ENCODE measurements around the gene HIBADH. TPM values are rescaled to one million over a fixed set of nuclear protein-coding genes. Genes with fewer than 3 reads are reported as not detected.

HIBADH gene
- total RNA-seq, 1 experiment from 2014 or later: 33.7 TPM

GRCh38 chr7:27631391-27631790, 31.3 kb downstream of the HIBADH start:
- Histone ChIP-seq H3K36me3 (ENCODE audit: control insufficient read depth, insufficient read depth, low read length) (no peaks in the 10 kb centered on the region; the same call in 1 of the 2 replicates), H3K4me1 (no peaks in the 10 kb centered on the region), H3K9me3 (no peaks in the 10 kb centered on the region), H3K27me3 (replicated peaks; ENCODE audit: control insufficient read depth, insufficient read depth, low read length) (no peaks in the 10 kb centered on the region), H3K4me3 (ENCODE audit: low read depth, low read length) (no peak overlapping the region)
- TF ChIP-seq CTCF (IDR thresholded peaks at IDR 0.05; ENCODE audit: insufficient read depth in 1 of 2, low read depth in 1 of 2, low read length in 1 of 2, severe bottlenecking in 1 of 2, unreplicated experiment in 1 of 2): no peak
- H3K4me1 Mint-ChIP-seq (ENCODE audit: low read depth, unreplicated experiment): no peaks in the 10 kb centered on the region
- no peaks in the 10 kb centered on the region for H3K36me3 Mint-ChIP-seq (ENCODE audit: insufficient read depth, unreplicated experiment)
- no peak for DNase-seq
- CTCF ChIA-PET: no interaction called here
- H3K27ac Mint-ChIP-seq (ENCODE audit: unreplicated experiment): no peak overlapping the region
- BruUV-seq (replicated peaks): no TSS peak
- no peak overlapping the region for H3K4me3 Mint-ChIP-seq (ENCODE audit: unreplicated experiment)
- intact Hi-C loops (cut with micrococcal nuclease; ENCODE audit: unreplicated experiment): no loop called here
- POLR2A ChIA-PET: no interaction called here
- no peaks in the 10 kb centered on the region for H3K9me3 Mint-ChIP-seq (ENCODE audit: unreplicated experiment)
- no peaks in the 10 kb centered on the region for H3K27me3 Mint-ChIP-seq (ENCODE audit: insufficient read depth, unreplicated experiment)

GRCh38 chr7:27627146-27627545, 35.5 kb downstream of the HIBADH start:
- Histone ChIP-seq H3K36me3 (ENCODE audit: control insufficient read depth, insufficient read depth, low read length) (no peaks in the 10 kb centered on the region), H3K4me3 (ENCODE audit: low read depth, low read length) (no peak overlapping the region), H3K9me3 (no peaks in the 10 kb centered on the region), H3K4me1 (no peaks in the 10 kb centered on the region), H3K27me3 (replicated peaks; ENCODE audit: control insufficient read depth, insufficient read depth, low read length) (no peaks in the 10 kb centered on the region)
- CTCF ChIA-PET: no interaction called here
- Mint-ChIP-seq H3K27me3 (ENCODE audit: insufficient read depth, unreplicated experiment) (no peaks in the 10 kb centered on the region), H3K9me3 (ENCODE audit: unreplicated experiment) (no peaks in the 10 kb centered on the region), H3K36me3 (ENCODE audit: insufficient read depth, unreplicated experiment) (no peaks in the 10 kb centered on the region), H3K4me3 (ENCODE audit: unreplicated experiment) (no peak overlapping the region), H3K4me1 (ENCODE audit: low read depth, unreplicated experiment) (no peaks in the 10 kb centered on the region), H3K27ac (ENCODE audit: unreplicated experiment) (no peak overlapping the region)
- no peak for TF ChIP-seq CTCF (IDR thresholded peaks at IDR 0.05; ENCODE audit: insufficient read depth in 1 of 2, low read depth in 1 of 2, low read length in 1 of 2, severe bottlenecking in 1 of 2, unreplicated experiment in 1 of 2)
- POLR2A ChIA-PET: no interaction called here
- intact Hi-C loops (cut with micrococcal nuclease; ENCODE audit: unreplicated experiment): no loop called here
- DNase-seq: no peak
- BruUV-seq (replicated peaks): no TSS peak

- CTCF ChIA-PET: no interaction called here
- no peaks in the 10 kb centered on the region for H3K4me1 ChIP-seq
- no peak for TF ChIP-seq CTCF (IDR thresholded peaks at IDR 0.05; ENCODE audit: insufficient read depth in 1 of 2, low read depth in 1 of 2, low read length in 1 of 2, severe bottlenecking in 1 of 2, unreplicated experiment in 1 of 2)
- Mint-ChIP-seq H3K27ac (ENCODE audit: unreplicated experiment) (no peak overlapping the region), H3K27me3 (ENCODE audit: insufficient read depth, unreplicated experiment) (no peaks in the 10 kb centered on the region), H3K36me3 (ENCODE audit: insufficient read depth, unreplicated experiment) (peaks cover 10% of the 10 kb centered on the region), H3K4me3 (ENCODE audit: unreplicated experiment) (no peak overlapping the region), H3K9me3 (ENCODE audit: unreplicated experiment) (peaks cover 40% of the 10 kb centered on the region), H3K4me1 (ENCODE audit: low read depth, unreplicated experiment) (peaks cover 13% of the 10 kb centered on the region)
- BruUV-seq (replicated peaks): no TSS peak
- intact Hi-C loops (cut with micrococcal nuclease; ENCODE audit: unreplicated experiment): no loop called here
- H3K36me3 ChIP-seq (ENCODE audit: control insufficient read depth, insufficient read depth, low read length): peaks cover 6% of the 10 kb centered on the region
- POLR2A ChIA-PET: no interaction called here
- no peaks in the 10 kb centered on the region for H3K27me3 ChIP-seq (replicated peaks; ENCODE audit: control insufficient read depth, insufficient read depth, low read length)
- no peak for DNase-seq
- no peak overlapping the region for H3K4me3 ChIP-seq (ENCODE audit: low read depth, low read length)
- peaks cover 22% of the 10 kb centered on the region for H3K9me3 ChIP-seq
Observed at GRCh38 chr7:27619492-27619891, 43.2 kb downstream of the HIBADH start.
